ENCODE measurements around the gene IKBKE.
A peak's percentile ranks its signal among the peaks of the same experiment; 100 is the strongest.
"Not testable (repeated sequence)": the region's sequence is repeated elsewhere in the genome, so short reads cannot be mapped to it uniquely, and the experiment has no call there.

IKBKE gene

DNA sequence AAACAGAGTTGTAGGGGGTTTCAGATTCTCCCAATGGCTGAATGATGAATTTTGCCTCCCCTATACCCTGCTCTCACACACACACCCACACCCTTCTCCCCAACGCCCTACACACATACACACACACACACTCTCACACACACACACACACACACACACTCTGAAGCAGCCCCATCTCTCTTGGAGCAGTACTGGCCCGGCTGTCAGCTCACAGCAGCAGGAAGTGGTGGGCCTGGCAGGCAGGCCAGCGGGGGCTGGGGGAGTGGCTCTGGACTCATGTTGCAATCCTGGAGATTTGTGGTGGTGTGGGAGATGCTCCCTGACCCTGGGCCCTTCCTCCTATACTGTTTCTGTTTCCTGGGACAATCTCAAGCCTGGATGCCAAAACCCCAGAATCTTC lies 2.2 kb downstream of the IKBKE start:
- no peak for DNase-seq (ENCODE audit: low read depth in 2 of 2, low spot score in 1 of 2)

DNA sequence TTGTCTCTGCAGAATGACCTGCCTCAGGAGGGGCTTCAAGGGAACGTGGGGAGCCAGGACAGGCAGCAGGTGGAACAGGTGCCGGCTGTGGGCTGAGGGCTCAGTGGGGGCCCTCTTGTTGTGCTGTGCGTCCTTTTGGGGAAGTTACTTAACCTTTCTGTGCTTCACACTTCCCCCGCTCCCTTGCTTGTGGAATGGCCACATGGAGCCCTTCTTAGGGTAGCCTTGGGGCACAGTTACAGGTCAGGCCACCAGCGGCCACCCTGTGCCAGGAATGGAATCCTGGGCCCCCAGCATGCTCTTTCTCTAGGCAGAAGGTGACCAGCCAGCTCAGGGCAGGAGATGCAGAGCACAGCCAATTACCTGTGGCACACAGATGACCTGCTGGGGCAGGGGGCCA lies 2.6 kb downstream of the IKBKE start:
- no peak for DNase-seq (ENCODE audit: low read depth in 2 of 2, low spot score in 1 of 2)

DNA sequence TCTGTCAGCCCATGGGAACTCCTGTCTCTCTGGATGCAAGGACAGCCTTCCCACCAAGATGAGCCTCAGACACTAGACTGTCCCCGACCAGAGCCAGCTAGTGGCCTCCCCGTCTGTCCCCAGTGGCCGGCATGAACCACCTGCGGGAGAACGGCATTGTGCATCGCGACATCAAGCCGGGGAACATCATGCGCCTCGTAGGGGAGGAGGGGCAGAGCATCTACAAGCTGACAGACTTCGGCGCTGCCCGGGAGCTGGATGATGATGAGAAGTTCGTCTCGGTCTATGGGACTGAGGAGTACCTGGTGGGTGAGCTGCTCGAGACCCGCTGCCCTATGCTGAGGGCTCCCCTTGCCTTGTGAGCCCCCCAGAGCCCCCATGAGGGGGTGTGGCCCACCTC lies 5.8 kb downstream of the IKBKE start:
- DNase-seq (ENCODE audit: low read depth in 2 of 2, low spot score in 1 of 2): no peak

DNA sequence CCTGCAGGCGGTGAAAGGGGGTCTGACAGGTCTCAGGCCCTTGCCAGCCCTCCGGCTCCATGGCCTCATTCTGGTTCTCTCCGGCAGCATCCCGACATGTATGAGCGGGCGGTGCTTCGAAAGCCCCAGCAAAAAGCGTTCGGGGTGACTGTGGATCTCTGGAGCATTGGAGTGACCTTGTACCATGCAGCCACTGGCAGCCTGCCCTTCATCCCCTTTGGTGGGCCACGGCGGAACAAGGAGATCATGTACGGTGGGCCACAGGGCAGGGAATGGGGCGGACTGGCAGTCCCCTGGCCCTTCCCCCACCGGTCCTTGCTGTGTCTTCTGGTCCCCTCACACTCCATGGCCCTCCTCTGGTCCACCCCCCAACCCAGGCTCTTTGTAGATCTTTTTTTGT lies 6.3 kb downstream of the IKBKE start:
- DNase-seq (ENCODE audit: low read depth in 2 of 2, low spot score in 1 of 2): no peak

DNA sequence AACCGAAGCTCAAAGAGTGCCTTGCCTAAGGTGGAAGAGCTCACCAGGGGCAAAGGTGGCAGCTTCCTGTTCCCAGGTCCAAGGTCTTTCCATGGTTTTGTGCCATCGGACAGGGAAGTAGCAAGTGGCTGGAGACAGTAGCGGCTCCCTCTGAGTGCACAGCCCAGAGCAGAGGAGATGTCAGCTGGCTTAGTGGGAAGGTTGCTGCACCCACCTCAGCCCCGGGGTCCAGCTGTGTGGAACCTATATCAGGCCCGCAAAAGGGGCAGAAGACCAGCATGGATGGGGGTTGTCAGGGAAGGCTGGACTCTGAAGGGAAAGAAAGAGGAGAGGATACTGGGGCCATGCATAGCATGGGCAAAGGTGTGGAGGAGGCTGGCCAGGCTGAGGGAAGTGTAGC lies 6.8 kb downstream of the IKBKE start:
- no peak for DNase-seq (ENCODE audit: low read depth in 2 of 2, low spot score in 1 of 2)

DNA sequence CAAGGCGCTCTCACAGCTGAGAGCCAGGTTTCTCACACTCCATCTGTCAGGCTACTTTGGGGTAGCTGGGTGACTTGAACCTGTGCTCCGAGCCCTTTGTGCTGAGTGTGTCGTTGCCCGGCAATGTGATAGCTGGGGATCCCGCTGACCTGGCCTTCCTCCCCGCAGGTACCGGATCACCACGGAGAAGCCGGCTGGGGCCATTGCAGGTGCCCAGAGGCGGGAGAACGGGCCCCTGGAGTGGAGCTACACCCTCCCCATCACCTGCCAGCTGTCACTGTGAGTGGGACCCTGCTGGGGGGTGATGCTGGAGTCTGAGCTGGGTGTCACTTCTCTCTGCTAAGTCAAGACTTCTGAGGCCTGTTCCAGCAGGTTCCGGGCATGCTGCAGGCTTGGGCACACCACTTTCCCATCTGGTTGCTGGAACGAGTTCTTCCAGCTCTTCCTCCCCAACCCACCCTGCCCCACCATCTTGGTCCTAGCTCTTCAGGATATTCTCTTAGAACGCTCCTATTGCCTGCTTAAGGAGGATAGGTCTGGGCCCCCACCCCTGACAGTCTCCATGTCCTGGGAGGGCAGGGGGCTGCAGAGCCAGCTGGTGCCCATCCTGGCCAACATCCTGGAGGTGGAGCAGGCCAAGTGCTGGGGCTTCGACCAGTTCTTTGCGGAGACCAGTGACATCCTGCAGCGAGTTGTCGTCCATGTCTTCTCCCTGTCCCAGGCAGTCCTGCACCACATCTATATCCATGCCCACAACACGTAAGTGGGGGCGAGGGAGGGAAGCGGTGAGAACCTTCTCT lies 7.5 kb downstream of the IKBKE start:
- no peak for DNase-seq (ENCODE audit: low read depth in 2 of 2, low spot score in 1 of 2)

DNA sequence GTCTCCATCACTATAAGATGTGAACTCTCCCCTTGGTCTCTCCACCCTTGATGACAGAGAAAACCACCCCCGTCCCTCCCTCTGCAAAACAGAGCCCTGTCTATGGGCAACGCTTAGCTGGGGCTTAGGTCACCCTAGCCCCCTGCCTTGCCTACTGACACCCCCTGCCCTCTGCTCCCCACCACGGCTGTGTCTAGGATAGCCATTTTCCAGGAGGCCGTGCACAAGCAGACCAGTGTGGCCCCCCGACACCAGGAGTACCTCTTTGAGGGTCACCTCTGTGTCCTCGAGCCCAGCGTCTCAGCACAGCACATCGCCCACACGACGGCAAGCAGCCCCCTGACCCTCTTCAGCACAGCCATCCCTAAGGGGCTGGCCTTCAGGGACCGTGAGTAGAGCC lies 8.5 kb downstream of the IKBKE start:
- DNase-seq (ENCODE audit: low read depth in 2 of 2, low spot score in 1 of 2): no peak

DNA sequence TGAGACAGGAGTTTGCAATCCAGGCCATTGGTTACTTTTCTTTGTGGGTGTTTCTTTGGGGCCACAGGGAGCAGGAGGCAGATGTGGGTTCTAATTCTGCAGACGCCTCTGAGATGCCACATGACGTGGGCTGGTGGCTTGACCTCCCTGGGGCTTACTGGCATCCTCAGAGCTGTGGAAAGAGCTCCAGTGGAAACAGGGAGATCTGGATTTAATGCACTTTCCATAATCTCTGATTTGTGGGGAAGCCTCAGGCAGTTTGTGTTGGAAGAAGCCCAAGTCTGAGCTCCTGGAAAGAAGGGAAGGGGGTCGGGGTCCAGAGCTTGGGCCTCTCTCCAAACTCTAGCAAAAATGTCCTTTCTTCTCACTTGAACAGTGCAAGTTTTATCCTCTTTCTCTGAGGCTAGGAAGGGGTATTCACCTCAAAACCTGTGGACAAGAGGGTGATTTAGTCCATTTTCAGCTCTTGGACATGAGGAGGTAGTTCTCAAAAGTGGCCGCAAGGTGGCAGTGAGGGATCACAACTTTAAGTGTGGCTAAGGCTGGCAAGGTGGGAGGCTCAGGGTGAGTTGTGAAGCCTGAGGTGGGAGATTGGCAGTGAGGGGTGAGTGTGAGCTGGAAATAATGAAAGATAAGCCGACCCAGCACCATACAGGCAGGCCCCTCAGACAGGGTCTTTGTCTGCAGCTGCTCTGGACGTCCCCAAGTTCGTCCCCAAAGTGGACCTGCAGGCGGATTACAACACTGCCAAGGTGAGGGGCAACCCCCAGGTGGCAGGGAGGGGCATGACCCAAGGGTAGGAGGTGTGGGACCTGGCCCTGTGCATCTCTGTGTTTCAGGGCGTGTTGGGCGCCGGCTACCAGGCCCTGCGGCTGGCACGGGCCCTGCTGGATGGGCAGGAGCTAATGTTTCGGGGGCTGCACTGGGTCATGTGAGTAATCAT lies 9.2 kb downstream of the IKBKE start:
- DNase-seq (ENCODE audit: low read depth in 2 of 2, low spot score in 1 of 2): peak in 1 of 2 donors; percentile 50

DNA sequence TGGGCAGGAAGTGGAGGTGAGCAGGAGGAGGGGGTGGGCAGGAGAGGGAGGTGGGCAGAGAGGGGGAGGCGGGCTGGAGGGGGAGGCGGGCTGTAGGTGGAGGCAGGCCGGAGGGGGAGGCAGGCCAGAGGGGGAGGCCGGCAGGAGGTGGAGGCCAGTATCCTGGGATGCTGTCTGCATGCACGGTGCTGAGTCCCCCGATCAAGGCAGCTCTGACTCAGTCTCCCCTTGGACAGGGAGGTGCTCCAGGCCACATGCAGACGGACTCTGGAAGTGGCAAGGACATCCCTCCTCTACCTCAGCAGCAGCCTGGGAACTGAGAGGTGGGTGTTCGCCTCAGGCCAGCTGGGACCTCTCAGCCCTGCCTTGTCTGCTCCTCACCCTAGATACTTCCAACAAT lies 9.9 kb downstream of the IKBKE start:
- no peak for DNase-seq (ENCODE audit: low read depth in 2 of 2, low spot score in 1 of 2)

DNA sequence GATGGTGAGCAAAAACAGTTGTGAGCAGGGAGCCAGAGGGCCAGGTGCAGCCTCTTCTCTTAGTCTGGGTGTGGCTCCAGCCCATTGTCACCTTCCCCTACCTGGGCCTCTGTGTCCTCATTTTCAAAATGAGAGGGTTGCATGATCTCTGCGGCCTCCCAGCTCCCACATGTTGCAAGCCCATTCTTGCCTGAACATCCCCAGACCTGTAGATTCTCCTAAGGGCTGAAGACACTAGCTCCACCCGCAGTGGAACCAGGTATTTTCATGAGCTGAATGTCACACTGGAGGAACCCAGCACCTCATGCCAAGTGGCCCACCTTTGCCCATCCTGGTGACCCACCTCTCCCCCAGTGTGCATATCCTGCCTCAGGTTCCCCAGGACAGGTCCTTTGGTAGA lies 12.3 kb downstream of the IKBKE start:
- DNase-seq (ENCODE audit: low read depth in 2 of 2, low spot score in 1 of 2): no peak

DNA sequence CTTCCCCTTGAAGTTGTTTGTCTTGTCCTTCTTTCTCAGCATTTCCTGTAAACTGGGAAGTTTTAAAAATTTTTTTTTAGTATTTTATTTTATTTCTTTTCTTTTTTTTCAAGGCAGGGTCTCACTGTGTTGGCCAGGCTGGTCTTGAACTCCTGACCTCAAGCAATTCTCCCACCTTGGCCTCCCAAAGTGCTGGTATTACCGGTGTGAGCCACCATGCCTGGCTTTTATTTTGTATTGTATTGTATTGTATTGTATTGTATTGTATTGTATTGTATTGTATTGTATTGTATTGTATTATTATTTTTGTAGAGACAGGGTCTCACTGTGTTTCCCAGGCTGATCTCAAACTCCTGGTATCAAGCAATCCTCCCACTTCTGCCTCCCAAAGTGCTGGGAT lies 13.6 kb downstream of the IKBKE start:
- not testable (repeated sequence) for DNase-seq (ENCODE audit: low read depth in 2 of 2, low spot score in 1 of 2)

DNA sequence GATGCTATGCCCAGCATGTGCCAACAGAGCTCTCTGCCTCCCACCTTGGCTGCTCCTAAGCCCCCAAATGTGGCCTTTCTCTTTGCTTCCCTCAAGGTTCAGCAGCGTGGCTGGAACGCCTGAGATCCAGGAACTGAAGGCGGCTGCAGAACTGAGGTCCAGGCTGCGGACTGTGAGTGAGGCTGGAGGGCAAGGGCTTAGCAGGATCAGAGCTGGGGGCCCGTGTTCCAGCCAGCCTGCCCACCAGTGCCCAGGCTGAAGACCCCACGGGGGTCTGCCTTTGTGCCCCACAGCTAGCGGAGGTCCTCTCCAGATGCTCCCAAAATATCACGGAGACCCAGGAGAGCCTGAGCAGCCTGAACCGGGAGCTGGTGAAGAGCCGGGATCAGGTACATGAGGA lies 14.6 kb downstream of the IKBKE start:
- no peak for DNase-seq (ENCODE audit: low read depth in 2 of 2, low spot score in 1 of 2)

DNA sequence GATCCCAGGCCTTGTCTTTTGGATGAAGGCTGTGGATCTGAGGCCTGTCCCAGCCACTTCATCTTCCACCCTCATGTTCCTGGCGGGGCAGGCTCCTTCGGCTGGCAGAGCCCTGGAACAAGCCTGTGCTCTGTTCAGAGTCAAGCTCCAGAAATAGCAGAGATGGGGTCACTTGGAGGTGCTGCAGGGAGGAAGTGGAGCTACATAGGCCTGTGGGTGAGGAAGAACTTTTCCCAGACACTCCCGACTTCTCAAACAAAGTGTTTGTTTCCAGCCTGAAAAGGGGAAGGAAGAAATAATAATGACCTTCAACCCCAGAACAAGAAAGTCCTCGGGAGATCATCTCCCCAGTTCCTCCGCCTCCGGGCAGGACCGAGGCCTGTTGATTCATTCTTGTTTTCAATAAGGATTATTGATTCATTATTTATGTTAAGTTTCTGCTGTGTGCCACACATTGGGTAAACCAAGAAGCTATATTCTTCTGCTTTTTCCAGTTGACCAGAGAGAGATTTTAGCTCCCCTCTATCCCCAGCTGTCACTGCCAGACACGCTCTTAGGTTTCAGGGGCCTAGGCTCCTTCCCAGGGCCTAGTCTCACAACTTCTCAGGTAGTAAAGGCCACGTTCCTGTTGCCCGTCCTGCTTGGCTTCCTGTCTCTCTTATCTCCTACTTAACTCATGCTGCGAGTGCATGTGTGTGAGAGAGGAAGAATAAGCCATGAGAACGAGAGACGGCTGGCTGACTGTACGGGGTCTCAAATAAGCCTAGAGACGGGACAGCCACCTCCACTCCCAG lies 16.9 kb downstream of the IKBKE start:
- DNase-seq (ENCODE audit: low read depth in 2 of 2, low spot score in 1 of 2): no peak

DNA sequence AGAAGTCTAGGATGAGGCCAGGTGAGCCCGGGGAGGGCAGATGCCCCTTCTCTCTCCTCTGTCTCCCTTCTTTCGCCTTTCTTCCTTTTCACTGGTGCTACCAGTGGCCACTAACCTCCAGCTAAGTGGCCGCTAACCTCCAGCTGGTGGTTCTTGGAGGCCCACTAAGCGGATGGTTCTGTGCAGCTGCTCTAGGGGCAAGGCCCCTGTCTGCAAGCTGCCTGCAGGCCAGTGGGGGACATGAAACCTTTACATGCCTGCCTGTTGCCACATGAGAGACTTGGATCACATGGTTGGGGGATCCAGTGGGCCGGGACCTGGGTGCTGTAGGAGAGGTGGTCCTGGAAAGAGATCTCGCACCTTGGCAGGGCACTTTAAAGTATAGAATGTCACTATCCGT lies 17.7 kb downstream of the IKBKE start:
- DNase-seq (ENCODE audit: low read depth in 2 of 2, low spot score in 1 of 2): no peak

DNA sequence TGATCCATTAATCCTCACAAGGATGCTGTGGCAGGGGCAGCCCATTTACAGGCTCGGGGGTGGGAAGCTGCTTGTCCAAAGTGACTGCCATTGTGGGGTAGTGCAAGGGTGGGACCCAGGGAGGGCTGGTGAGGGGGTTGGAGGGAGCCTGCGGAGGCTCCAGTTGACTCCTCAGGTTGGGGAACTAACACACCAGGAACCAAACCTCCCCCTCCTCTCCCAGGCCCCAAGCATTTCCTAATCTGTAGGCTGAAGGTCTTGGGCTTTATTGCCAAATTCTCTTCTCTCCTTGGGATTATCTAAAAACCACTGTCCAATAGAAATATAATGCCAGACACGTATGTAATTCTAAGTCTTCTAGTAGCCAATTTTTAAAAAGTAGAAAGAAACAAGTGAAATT lies 18.2 kb downstream of the IKBKE start:
- no peak for DNase-seq (ENCODE audit: low read depth in 2 of 2, low spot score in 1 of 2)

DNA sequence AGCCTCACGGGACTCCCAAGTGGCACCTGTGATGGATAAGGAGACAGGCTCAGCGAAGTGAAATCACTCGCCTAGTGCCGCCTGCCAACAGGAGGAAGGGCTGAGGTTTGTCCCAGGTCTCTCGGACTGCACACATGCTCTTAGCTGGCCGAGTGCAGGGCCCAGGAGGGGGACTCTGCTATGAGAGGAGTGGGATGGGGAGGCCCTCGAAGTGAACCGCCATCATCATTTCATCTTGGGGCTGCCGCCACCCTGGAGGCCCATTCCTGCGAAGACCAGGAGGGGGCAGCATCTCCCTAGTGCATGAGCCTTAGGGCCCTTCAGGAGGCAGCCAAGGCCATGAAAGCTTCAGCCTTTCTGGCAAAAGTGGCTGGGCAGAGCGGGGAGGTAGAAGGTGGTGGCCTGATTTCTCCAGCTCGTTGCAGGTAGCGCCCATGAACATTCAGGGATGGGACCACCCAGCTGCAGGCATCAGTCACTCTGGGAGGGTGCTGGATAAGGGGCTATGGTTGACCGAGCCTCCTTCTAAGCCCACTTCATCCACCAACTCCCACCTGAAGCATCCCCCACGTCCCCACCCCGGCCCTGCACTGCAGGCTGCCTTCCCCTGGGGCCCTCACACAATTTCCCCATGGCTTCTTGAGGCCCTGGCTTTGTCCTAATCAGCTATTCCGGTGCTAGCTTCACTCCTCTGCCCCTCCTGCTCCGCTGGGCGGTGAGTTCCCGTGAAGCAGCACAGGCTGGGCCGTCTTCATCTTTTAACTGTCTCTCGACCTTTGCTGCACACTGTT lies 19.9 kb downstream of the IKBKE start:
- peak in 1 of 2 donors; percentile 62 for DNase-seq (ENCODE audit: low read depth in 2 of 2, low spot score in 1 of 2)

DNA sequence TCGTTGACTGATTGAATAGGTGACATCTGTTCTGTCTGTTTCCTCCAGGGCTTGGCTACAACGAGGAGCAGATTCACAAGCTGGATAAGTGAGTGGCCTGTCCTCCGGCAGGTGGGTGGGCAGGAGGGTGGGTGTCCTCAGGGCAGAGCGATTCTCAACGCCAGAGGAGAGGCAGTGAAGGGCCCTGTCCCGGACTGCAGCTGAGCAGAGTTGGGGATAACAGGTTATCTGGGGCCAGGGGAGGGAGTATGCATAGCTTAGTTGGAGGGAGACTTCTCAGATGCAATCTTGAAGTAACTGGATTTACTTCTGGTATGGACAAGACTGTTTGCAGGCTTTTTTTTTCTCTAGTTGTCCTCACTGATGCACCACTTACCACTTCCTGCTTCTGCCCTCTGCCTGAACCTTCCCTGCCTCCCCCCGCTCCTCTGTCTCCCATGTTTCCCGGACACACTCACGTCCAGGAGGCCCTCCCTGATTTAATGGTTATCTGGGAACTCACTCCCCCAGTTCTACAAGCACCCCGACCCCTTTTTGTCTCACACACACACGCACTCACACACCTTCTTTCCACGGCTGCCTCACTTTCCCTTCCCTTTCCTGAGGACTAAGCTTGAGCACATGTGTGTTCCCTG lies 20.6 kb downstream of the IKBKE start:
- DNase-seq (ENCODE audit: low read depth in 2 of 2, low spot score in 1 of 2): no peak

DNA sequence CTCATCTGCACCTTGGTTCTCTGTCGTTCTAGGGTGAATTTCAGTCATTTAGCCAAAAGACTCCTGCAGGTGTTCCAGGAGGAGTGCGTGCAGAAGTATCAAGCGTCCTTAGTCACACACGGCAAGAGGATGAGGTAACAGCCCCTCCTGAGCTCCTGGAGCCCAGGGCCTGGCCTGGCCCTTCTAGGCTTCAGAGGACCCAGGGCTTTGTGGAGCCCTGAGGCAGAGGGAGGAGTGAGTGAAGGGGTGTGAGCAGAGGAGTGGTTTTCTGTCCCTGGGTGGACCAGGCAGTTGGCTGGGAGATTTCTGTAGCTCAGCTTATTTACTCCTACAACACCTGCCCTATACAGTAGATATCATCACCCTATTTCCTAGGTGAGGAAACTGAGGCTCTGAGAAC lies 21.3 kb downstream of the IKBKE start:
- DNase-seq (ENCODE audit: low read depth in 2 of 2, low spot score in 1 of 2): no peak

DNA sequence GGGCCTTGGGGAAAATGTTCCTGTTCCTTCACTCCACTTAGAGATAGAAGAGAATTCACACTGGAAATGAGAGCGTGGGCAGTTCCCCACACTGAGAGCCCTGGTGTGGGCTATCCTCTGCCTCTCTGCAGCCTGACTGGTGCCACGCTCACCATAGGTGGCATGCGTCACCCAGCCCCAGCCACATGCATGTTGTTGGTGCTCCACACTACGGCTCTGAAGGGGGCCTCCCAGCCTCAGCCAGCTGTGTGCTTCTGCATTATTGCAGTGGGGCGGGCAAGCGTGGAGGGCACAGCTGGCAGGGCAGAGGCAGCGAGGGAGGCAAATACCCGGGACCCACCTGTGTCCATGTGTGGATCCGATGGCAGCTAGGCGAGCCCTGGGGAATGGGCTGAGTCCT lies 22.3 kb downstream of the IKBKE start:
- DNase-seq (ENCODE audit: low read depth in 2 of 2, low spot score in 1 of 2): no peak

DNA sequence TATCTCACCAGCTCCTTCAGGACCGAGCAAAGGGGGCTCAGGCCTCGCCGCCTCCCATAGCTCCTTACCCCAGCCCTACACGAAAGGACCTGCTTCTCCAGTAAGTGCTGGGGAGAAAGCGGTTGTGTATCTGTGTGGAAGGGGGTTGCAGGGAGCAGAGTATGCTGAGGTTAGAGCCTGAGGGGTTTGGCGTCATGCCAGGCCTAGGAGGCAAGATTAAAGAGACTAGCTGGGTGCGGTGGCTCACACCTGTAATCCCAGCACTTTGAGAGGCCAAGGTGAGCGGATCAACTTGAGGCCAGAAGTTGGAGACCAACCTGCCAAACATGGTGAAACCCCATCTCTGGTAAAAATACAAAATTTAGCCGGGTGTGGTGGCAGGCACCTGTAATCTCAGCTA lies 23.0 kb downstream of the IKBKE start:
- DNase-seq (ENCODE audit: low read depth in 2 of 2, low spot score in 1 of 2): no peak

Data from stimulated activated CD8-positive, alpha-beta memory T cell treated with anti-CD3 and anti-CD28 coated beads, Interleukin-4, amount 100 ng/mL, for 4 hours (primary cell).